T-helper 2 cell treated with Interferon-gamma antibody and Interleukin-4, amounts not matched to agents 5 μg/mL and 100 μg/mL, for 36 hours (primary cell): ENCODE results near the gene TMEM184A.

Source experiments
- DNase-seq: peaks from one replicate; pipeline ENCODE4 v3.0.0; 2021; ENCODE audit warnings: low spot score
- H3K27ac Mint-ChIP-seq: one replicate; pipeline ENCODE4 v1.8.0; 2021; ENCODE audit warnings: mild to moderate bottlenecking, mixed read lengths
- H3K27me3 Mint-ChIP-seq: one replicate; pipeline ENCODE4 v1.8.0; 2021; ENCODE audit warnings: low read depth, mixed read lengths
- H3K36me3 Mint-ChIP-seq: one replicate; pipeline ENCODE4 v1.8.0; 2021; ENCODE audit warnings: low read depth, mixed read lengths
- H3K4me1 Mint-ChIP-seq: one replicate; pipeline ENCODE4 v1.8.0; 2021; ENCODE audit warnings: low read depth, mixed read lengths
- H3K4me3 Mint-ChIP-seq: one replicate; pipeline ENCODE4 v1.8.0; 2022; ENCODE audit warnings: mild to moderate bottlenecking, moderate library complexity, mixed read lengths
- H3K9me3 Mint-ChIP-seq: one replicate; pipeline ENCODE4 v1.8.0; 2021; ENCODE audit warnings: mixed read lengths

Gene TMEM184A

DNA sequence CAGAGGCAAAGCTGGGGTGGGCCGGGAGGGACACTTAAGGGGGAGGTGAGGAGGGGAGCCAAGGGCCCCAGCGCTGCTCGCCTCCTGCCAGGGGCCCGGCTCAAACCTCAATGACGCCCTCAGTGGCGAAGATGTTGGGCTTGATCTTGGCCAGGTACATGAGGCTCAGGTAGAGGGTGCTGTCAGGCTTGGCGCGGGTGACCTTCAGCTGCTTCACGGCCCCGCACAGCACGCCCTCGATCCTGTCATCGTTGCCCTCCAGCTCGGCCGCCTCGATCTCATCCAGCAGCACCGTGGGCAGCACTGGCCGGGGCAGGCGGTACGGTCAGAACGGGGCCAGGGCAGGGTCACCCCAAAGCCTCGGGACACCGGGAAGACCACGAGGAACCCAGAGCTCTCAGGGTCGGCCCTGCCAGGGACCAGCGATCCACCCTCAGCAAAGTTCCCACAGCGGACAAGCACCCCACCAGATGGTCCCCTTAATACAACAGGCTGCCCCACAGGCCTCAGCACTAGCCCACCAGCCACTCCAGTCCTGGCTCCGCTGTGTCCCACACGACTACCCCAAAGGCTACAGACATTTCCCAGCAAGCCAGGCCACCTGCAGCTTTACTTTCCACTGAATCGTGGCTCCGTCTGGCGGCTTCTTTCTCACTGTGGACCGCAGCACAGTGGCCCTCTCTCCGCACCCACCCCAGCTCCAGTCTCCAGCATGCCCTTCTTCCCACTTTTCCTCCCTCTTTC, 55.8 kb downstream of the TMEM184A start:
- peaks cover 18% of the 10 kb centered on the region for H3K36me3 Mint-ChIP-seq
- DNase-seq = no peak
- H3K4me1 Mint-ChIP-seq = peaks cover 11% of the 10 kb centered on the region
- peak overlapping the region; percentile 41 for H3K27ac Mint-ChIP-seq
- no peak overlapping the region for H3K4me3 Mint-ChIP-seq
- no peaks in the 10 kb centered on the region for H3K9me3 Mint-ChIP-seq
- no peaks in the 10 kb centered on the region for H3K27me3 Mint-ChIP-seq

GRCh38 chr7:1499367-1500029, 56.5 kb downstream of the TMEM184A start:
- Mint-ChIP-seq H3K27ac (no peak overlapping the region), H3K27me3 (no peaks in the 10 kb centered on the region), H3K36me3 (peaks cover 18% of the 10 kb centered on the region), H3K9me3 (no peaks in the 10 kb centered on the region), H3K4me3 (no peak overlapping the region), H3K4me1 (peaks cover 11% of the 10 kb centered on the region)
- DNase-seq = no peak

DNA sequence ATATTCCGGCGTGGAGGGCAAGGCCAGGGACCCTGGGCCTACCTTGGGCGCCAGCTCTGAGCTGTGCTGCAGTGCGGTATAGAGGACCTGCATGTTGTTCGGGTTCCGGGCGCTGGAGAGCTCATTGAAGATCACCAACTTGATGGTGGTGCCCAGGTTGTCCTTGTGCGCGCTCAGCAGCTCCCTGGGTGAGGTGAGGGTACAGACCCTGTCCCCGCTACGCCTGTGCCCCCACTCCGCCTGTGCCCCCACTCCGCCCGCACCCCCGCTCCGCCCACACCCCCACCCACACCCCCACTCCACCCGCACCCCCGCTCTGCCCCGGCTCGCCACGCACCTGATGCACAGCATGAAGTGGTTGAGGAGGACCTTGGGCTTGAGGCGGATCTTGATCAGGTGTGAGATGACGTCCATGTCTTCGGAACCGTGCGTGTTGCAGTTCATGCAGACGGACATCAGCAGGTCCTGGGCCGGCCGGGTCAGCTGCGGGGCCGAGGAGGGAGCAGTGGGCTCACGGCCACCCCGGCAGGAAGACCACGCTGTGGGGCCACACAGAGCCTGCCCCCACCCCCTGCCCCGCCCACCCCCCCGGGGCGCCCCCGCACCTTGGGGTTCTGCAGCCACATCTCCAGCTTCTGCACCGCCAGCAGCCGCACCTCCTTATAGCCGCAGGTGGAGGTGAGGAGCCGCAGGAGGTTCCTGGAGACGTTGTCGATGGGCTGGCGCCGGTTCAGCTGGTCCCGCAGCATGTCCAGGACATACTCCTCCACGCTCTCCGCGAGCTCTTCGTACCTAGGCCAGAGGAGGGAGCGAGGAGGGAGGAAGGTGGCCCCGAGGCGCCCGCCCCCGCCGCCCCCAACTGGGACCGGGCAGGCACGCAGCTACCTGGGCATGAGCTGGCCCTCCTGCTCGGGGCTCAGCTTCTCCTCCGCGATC, 57.4 kb downstream of the TMEM184A start:
- H3K4me1 Mint-ChIP-seq = peaks cover 11% of the 10 kb centered on the region
- H3K27ac Mint-ChIP-seq = no peak overlapping the region
- DNase-seq = no peak
- no peak overlapping the region for H3K4me3 Mint-ChIP-seq
- H3K9me3 Mint-ChIP-seq = no peaks in the 10 kb centered on the region
- peaks cover 18% of the 10 kb centered on the region for H3K36me3 Mint-ChIP-seq
- H3K27me3 Mint-ChIP-seq = no peaks in the 10 kb centered on the region

- H3K4me3 Mint-ChIP-seq = no peak overlapping the region
- no peak for DNase-seq
- H3K36me3 Mint-ChIP-seq = peaks cover 15% of the 10 kb centered on the region
Observed at GRCh38 chr7:1497293-1497927, 58.6 kb downstream of the TMEM184A start.

DNA sequence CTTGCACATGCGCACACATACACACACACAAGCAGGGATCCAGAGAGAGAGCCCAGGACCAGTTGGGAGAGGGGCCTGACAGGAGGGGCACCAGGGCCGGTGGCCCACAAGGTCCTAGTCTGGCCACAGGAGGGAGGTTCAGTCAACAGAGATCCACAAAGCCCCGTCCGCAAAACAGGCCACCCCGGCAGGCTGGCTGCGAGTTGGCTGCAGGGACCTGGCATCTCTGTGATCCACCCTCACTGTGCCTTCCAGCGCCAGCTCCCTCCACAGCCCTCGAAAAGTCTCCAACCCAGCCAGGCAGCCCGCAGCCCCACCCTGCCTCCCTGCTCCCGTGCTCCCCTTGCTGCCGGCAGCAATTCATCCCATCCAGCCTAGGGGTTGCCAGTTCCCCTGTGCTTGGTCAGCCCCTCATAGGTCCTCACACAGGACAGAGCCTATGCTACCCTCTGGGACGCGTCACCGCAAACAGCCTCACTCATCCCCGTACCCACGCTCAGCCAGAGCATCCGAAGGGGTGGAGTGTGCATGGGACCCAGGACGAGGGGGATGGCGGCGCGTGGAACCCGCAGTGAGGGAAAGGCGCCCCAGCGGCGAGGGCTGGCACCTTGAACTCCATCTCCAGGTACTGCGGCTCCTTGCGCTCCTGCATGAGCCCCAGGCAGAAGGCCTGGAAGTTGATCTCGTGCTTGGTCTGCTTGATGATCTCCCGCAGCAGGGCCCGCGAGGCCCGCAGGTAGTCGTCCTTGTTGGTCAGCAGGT, 59.3 kb downstream of the TMEM184A start:
- Mint-ChIP-seq H3K4me3 (no peak overlapping the region), H3K4me1 (no peaks in the 10 kb centered on the region), H3K36me3 (peaks cover 9% of the 10 kb centered on the region), H3K27me3 (no peaks in the 10 kb centered on the region), H3K9me3 (no peaks in the 10 kb centered on the region), H3K27ac (no peak overlapping the region)
- DNase-seq = no peak

More at GRCh38 chr7:1497293-1497927, 58.6 kb downstream of the TMEM184A start:
- H3K27me3 Mint-ChIP-seq = no peaks in the 10 kb centered on the region
- H3K4me1 Mint-ChIP-seq = peaks cover 5% of the 10 kb centered on the region
- no peak overlapping the region for H3K27ac Mint-ChIP-seq
- H3K9me3 Mint-ChIP-seq = no peaks in the 10 kb centered on the region

DNA sequence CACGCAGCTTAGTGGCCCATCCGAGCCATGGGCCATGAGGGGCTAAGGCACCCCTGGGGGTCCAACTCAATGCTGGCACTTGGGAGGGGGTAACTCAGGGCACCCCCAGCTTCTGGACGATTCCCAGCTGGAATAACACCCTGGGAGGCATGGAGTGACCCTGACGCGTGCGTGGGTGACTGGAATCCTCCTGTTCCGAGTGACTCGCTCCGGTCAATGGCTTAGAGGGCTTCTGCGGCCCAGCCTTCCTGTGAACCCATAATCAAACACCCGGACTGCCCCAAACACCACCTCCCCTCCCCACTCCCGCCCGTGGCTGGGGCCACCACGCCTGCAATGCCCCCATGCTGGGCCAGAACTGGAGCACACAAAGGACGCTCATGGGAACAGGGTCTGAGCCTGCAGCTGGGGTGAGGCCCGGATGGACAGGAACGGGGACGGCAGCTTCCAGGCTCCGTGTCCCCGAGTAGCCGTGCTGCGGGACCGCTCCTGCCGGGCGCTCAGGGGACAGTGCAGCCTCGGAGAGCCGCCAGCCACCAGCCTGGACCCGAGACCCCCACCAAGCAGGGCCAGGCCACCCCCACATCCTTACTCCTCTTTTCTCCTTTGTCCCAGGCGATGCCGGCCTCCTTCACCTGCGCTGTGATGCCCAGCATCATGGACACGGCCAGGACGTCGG, 60.3 kb downstream of the TMEM184A start:
- DNase-seq = no peak
- Mint-ChIP-seq H3K27me3 (no peaks in the 10 kb centered on the region), H3K4me3 (no peak overlapping the region), H3K27ac (no peak overlapping the region), H3K4me1 (no peaks in the 10 kb centered on the region), H3K36me3 (peaks cover 9% of the 10 kb centered on the region), H3K9me3 (no peaks in the 10 kb centered on the region)

DNA sequence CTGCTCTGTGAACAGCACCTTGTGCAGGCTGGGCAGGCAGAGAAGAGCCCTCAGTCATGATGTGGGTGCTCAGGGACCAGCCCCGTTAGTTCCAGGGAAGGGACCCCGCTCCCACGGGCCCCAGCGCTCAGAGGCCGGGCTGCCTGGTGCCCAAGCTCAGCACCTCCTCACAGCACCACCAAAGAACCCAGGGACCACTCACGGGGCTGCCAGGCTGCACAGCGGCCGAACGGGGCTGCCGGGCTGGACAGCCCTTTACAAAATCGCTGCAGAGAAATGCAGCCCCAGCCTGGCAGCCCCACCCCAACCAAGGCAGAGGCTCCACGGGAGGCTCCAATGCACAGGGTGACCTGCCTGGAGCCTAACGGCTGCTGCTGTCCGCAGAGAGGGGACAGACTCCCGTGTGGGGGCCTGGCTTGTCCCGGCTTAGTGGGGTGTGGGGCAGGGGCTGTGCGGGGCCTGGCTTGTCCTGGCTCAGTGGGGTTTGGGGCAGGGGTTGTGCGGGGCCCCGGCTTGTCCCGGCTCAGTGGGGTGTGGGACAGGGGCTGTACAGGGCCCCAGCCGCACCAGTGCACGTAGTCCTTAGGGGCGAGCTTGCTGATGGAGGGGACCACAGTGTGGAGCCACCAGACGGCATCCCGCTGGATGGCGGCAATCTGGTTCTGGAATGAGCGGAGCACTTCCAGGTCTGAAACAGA, 61.0 kb downstream of the TMEM184A start:
- Mint-ChIP-seq H3K4me1 (no peaks in the 10 kb centered on the region), H3K4me3 (no peak overlapping the region), H3K27me3 (no peaks in the 10 kb centered on the region), H3K36me3 (peaks cover 8% of the 10 kb centered on the region), H3K27ac (no peak overlapping the region), H3K9me3 (no peaks in the 10 kb centered on the region)
- DNase-seq = no peak

DNA sequence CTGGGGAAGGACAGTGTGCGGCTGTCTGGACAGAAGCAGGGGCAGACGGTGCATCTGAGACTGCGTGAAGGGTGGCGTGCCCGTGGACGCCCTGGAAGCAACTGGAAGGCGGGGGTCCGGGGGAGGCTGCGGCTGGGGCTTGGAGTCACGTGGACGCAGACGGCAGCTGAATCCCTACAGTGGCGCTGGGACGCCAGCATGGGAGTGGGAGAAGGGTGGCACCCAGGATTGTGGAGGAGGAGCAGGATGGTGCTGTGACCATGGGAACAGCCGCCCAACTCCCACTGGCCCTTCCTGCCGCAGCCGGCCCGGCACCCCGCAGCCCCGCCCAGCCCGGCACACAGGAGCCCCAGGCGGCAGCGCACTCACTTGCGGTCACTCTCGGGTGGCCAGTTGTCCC, 61.6 kb downstream of the TMEM184A start:
- Mint-ChIP-seq H3K4me3 (no peak overlapping the region), H3K36me3 (peaks cover 6% of the 10 kb centered on the region), H3K27me3 (no peaks in the 10 kb centered on the region), H3K4me1 (no peaks in the 10 kb centered on the region), H3K27ac (no peak overlapping the region), H3K9me3 (no peaks in the 10 kb centered on the region)
- DNase-seq = no peak

DNA sequence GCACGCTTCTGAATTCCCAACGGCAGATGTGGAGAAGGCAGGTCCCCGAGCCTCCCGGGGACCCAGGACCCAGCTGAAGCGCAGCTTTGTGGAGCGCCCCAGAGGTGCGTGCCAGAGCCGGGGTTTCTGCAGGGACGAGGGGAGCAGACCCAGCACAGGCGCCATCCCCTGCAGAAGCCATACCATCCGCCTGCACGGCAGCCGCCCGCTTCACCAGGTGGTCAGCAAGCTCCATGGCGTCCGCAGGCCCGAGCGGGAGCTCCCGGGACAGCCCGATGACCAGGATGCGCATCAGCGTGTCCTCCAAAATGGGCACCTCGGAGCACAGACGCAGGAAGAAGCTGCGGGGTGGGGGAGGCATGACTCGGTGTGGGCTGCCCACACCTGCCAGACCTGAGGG, 62.4 kb downstream of the TMEM184A start:
- Mint-ChIP-seq H3K27ac (no peak overlapping the region), H3K9me3 (no peaks in the 10 kb centered on the region), H3K4me3 (no peak overlapping the region), H3K4me1 (no peaks in the 10 kb centered on the region), H3K27me3 (no peaks in the 10 kb centered on the region), H3K36me3 (peaks cover 12% of the 10 kb centered on the region)
- no peak for DNase-seq

GRCh38 chr7:1493129-1493528, 62.9 kb downstream of the TMEM184A start:
- no peak for DNase-seq
- Mint-ChIP-seq H3K27me3 (no peaks in the 10 kb centered on the region), H3K27ac (no peak overlapping the region), H3K9me3 (no peaks in the 10 kb centered on the region), H3K4me3 (no peak overlapping the region), H3K36me3 (peaks cover 16% of the 10 kb centered on the region), H3K4me1 (no peaks in the 10 kb centered on the region)

GRCh38 chr7:1492640-1493039, 63.4 kb downstream of the TMEM184A start:
- no peaks in the 10 kb centered on the region for H3K9me3 Mint-ChIP-seq
- H3K36me3 Mint-ChIP-seq = peaks cover 17% of the 10 kb centered on the region
- no peak overlapping the region for H3K4me3 Mint-ChIP-seq
- H3K27me3 Mint-ChIP-seq = no peaks in the 10 kb centered on the region
- no peak overlapping the region for H3K27ac Mint-ChIP-seq
- H3K4me1 Mint-ChIP-seq = no peaks in the 10 kb centered on the region
- DNase-seq = no peak
